ENCODE data around the gene CERS1.
"Not testable (repeated sequence)": the region's sequence is repeated elsewhere in the genome, so short reads cannot be mapped to it uniquely, and the experiment has no call there.

The CERS1 gene

GRCh38 chr19:18903156-18904037, 7.4 kb upstream of the CERS1 start:
- H3K4me3 ChIP-seq (ENCODE audit: low read depth, low read length) = no peak overlapping the region
- no peak for DNase-seq (ENCODE audit: low read depth)
- no peak for TF ChIP-seq CTCF (conservative IDR thresholded peaks at IDR 0.05; ENCODE audit: low read depth, low read length)

GRCh38 chr19:18902519-18902918, 6.6 kb upstream of the CERS1 start:
- H3K4me3 ChIP-seq (ENCODE audit: low read depth, low read length); DNase-seq (ENCODE audit: low read depth): not testable (repeated sequence)

GRCh38 chr19:18901491-18901890, 5.5 kb upstream of the CERS1 start:
- no peak for DNase-seq (ENCODE audit: low read depth)
- H3K4me3 ChIP-seq (ENCODE audit: low read depth, low read length) = no peak overlapping the region
- no peak for TF ChIP-seq CTCF (conservative IDR thresholded peaks at IDR 0.05; ENCODE audit: low read depth, low read length)

GRCh38 chr19:18900700-18901481, 4.9 kb upstream of the CERS1 start:
- H3K4me3 ChIP-seq (ENCODE audit: low read depth, low read length) = no peak overlapping the region
- TF ChIP-seq CTCF (conservative IDR thresholded peaks at IDR 0.05; ENCODE audit: low read depth, low read length) = no peak
- DNase-seq (ENCODE audit: low read depth) = no peak

- TF ChIP-seq CTCF (conservative IDR thresholded peaks at IDR 0.05; ENCODE audit: low read depth, low read length) = no peak
- DNase-seq (ENCODE audit: low read depth) = no peak
- H3K4me3 ChIP-seq (ENCODE audit: low read depth, low read length) = no peak overlapping the region
These were observed 3.9 kb upstream of the CERS1 start for GRCh38 chr19:18899624-18900560.

GRCh38 chr19:18898607-18899408, 2.9 kb upstream of the CERS1 start:
- no peak for TF ChIP-seq CTCF (conservative IDR thresholded peaks at IDR 0.05; ENCODE audit: low read depth, low read length)
- DNase-seq (ENCODE audit: low read depth) = no peak
- no peak overlapping the region for H3K4me3 ChIP-seq (ENCODE audit: low read depth, low read length)
